GM12878 (cell line): ENCODE measurements around the gene PPP1R2B.

ENCODE experiments used
- HDAC6 ChIP-seq: fragments of 200-600 bp; sonication (generic); IDR thresholded peaks from one replicate; pipeline ENCODE4 v1.8.0; 2017; ENCODE audit warnings: antibody characterized with exemption; ENCODE audit not compliant: unreplicated experiment
- SP1 ChIP-seq: IDR thresholded peaks from one replicate; pipeline ENCODE4 v1.6.1; 2011; ENCODE audit warnings: low read depth, low read length
- TF ChIP-seq, protein P1 (sequence below), 3 experiments: IDR thresholded peaks in 2 of 3; conservative IDR thresholded peaks in 1 of 3; 2 replicates each; pipeline ENCODE4 v1.5.1; 2011; ENCODE audit warnings: low read depth in 3 of 3, low read length in 3 of 3, mild to moderate bottlenecking in 3 of 3, control low read depth in 2 of 3, moderate library complexity in 2 of 3, inconsistent platforms in 1 of 3, mixed read lengths in 1 of 3; ENCODE audit not compliant: control insufficient read depth in 2 of 3, insufficient read depth in 1 of 3; ENCODE audit errors: extremely low read depth in 1 of 3
- TF ChIP-seq, protein P2 (sequence below): IDR thresholded peaks from 2 replicates; pipeline ENCODE4 v1.6.1; 2012; ENCODE audit warnings: mild to moderate bottlenecking, low read depth, low read length

DNA sequence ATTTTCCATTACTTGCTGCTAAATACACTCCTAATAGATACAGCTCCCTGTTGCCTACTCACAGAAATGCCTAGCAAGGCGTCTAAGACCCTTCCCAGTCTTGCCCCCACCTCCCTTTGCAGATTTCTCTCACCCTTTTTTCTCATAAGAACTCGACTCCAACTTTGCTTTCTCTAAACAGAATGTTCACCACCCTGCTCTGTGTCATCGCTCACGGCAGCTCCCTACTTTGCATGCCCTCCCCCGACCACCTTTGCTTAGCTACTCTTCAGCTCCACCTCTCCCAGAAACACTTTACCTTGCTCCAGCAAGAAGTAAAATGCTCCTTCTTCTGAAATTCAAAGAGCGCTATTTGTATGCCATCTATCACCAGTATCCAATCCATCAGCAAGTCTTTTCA, 15.2 kb upstream of the PPP1R2B start:
- TF ChIP-seq, protein P1, sequence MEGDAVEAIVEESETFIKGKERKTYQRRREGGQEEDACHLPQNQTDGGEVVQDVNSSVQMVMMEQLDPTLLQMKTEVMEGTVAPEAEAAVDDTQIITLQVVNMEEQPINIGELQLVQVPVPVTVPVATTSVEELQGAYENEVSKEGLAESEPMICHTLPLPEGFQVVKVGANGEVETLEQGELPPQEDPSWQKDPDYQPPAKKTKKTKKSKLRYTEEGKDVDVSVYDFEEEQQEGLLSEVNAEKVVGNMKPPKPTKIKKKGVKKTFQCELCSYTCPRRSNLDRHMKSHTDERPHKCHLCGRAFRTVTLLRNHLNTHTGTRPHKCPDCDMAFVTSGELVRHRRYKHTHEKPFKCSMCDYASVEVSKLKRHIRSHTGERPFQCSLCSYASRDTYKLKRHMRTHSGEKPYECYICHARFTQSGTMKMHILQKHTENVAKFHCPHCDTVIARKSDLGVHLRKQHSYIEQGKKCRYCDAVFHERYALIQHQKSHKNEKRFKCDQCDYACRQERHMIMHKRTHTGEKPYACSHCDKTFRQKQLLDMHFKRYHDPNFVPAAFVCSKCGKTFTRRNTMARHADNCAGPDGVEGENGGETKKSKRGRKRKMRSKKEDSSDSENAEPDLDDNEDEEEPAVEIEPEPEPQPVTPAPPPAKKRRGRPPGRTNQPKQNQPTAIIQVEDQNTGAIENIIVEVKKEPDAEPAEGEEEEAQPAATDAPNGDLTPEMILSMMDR (IDR thresholded peaks at IDR 0.05 in 2 of 3, conservative IDR thresholded peaks at IDR 0.05 in 1 of 3; ENCODE audit: control insufficient read depth in 2 of 3, extremely low read depth in 1 of 3, insufficient read depth in 1 of 3, low read depth in 3 of 3, low read length in 3 of 3), result no peak
- no peak for TF ChIP-seq SP1
- no peak for TF ChIP-seq HDAC6
- TF ChIP-seq, protein P2, sequence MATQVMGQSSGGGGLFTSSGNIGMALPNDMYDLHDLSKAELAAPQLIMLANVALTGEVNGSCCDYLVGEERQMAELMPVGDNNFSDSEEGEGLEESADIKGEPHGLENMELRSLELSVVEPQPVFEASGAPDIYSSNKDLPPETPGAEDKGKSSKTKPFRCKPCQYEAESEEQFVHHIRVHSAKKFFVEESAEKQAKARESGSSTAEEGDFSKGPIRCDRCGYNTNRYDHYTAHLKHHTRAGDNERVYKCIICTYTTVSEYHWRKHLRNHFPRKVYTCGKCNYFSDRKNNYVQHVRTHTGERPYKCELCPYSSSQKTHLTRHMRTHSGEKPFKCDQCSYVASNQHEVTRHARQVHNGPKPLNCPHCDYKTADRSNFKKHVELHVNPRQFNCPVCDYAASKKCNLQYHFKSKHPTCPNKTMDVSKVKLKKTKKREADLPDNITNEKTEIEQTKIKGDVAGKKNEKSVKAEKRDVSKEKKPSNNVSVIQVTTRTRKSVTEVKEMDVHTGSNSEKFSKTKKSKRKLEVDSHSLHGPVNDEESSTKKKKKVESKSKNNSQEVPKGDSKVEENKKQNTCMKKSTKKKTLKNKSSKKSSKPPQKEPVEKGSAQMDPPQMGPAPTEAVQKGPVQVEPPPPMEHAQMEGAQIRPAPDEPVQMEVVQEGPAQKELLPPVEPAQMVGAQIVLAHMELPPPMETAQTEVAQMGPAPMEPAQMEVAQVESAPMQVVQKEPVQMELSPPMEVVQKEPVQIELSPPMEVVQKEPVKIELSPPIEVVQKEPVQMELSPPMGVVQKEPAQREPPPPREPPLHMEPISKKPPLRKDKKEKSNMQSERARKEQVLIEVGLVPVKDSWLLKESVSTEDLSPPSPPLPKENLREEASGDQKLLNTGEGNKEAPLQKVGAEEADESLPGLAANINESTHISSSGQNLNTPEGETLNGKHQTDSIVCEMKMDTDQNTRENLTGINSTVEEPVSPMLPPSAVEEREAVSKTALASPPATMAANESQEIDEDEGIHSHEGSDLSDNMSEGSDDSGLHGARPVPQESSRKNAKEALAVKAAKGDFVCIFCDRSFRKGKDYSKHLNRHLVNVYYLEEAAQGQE, result no peak
